ENCODE results near the gene APLP1. TPM values are rescaled to one million over a fixed set of nuclear protein-coding genes. Genes with fewer than 3 reads are reported as not detected.

APLP1 gene
- polyA plus RNA-seq, 1 donor (not counting 4 experiments of a cell fraction or from before 2014, with no cell fraction given), result 0.50 TPM

DNA sequence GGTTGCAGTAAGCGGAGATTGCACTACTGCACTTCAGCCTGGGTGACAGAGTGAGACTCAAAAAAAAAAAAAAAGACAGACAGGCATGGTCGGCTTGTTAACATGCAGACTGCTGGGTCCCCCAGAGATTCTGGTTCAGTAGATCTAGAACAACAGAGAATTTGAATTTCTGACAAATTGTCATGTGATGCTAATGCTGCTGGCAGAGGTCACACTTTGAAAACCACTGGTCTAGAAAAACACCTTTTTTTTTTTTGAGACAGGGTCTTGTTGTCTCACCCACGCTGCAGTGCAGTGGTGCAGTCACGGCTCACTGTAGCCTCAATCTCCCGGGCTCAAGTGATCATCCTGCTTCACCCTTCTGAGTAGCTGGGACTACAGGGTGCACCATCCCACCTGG is 60.1 kb downstream of the APLP1 start:
- Histone ChIP-seq H3K79me2 (ENCODE audit: control insufficient read depth, insufficient read depth, low read length) (no peaks in the 10 kb centered on the region), H3K27me3 (ENCODE audit: control insufficient read depth, extremely low read depth, insufficient read depth, low read length) (no peaks in the 10 kb centered on the region), H3K9me1 (ENCODE audit: control insufficient read depth, extremely low read depth, insufficient read depth, low read length) (no peaks in the 10 kb centered on the region), H3K9me3 (ENCODE audit: control insufficient read depth, low read depth, low read length) (no peaks in the 10 kb centered on the region), H3K27ac (ENCODE audit: control insufficient read depth, insufficient read depth, low read length) (no peak overlapping the region), H3K9ac (ENCODE audit: control insufficient read depth, extremely low read depth, insufficient read depth, low read length) (no peak overlapping the region), H3K4me1 (ENCODE audit: control insufficient read depth, extremely low read depth, insufficient read depth, low read length) (peaks cover 3% of the 10 kb centered on the region), H2AFZ (ENCODE audit: control insufficient read depth, low read length) (no peak overlapping the region), H3K4me3 (ENCODE audit: control insufficient read depth in 2 of 3, extremely low read depth in 1 of 3, insufficient read depth in 2 of 3, low read depth in 1 of 3, low read length in 3 of 3) (no peak overlapping the region), H3K36me3 (ENCODE audit: control insufficient read depth in 2 of 2, extremely low read depth in 1 of 2, insufficient read depth in 2 of 2, low read length in 2 of 2) (no peaks in the 10 kb centered on the region), H4K20me1 (ENCODE audit: control insufficient read depth, extremely low read depth, insufficient read depth, low read length) (no peaks in the 10 kb centered on the region), H3K4me2 (ENCODE audit: control insufficient read depth, extremely low read depth, insufficient read depth, low read depth, low read length) (no peak overlapping the region)
- no peak for DNase-seq (ENCODE audit: low read depth, low spot score)
- TF ChIP-seq, protein P1, sequence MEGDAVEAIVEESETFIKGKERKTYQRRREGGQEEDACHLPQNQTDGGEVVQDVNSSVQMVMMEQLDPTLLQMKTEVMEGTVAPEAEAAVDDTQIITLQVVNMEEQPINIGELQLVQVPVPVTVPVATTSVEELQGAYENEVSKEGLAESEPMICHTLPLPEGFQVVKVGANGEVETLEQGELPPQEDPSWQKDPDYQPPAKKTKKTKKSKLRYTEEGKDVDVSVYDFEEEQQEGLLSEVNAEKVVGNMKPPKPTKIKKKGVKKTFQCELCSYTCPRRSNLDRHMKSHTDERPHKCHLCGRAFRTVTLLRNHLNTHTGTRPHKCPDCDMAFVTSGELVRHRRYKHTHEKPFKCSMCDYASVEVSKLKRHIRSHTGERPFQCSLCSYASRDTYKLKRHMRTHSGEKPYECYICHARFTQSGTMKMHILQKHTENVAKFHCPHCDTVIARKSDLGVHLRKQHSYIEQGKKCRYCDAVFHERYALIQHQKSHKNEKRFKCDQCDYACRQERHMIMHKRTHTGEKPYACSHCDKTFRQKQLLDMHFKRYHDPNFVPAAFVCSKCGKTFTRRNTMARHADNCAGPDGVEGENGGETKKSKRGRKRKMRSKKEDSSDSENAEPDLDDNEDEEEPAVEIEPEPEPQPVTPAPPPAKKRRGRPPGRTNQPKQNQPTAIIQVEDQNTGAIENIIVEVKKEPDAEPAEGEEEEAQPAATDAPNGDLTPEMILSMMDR (optimal IDR thresholded peaks at IDR 0.05 in 1 of 3, IDR thresholded peaks at IDR 0.05 in 1 of 3, conservative IDR thresholded peaks at IDR 0.05 in 1 of 3; ENCODE audit: extremely low read depth in 1 of 3, insufficient read depth in 2 of 3, low read length in 3 of 3), result no peak
- no peak for TF ChIP-seq EZH2 (IDR thresholded peaks at IDR 0.05; ENCODE audit: low read length)
- FAIRE-seq, result no peak
- dilution Hi-C loops (cut with MboI; ENCODE audit: extremely low pct_ligation_motif_present, low sequenced_read_pairs), result no loop called here

Small RNA genes lying within 50 kb of the gene (small RNA-seq; reads per million reads assigned to genes)
- 0 reads per million in 3 experiments for gene RN7SL402P (ENCODE audit: insufficient read length in 3 of 3, low read depth in 3 of 3, low replicate concordance in 1 of 3)

Other genes starting within 250 kb of the APLP1 start
- 29.8 to 40.8 TPM (median 30.4 TPM) in 3 replicates for gene RBM42, start 239.5 kb upstream of the APLP1 start, polyA plus RNA-seq
- gene ETV2, start 226.8 kb upstream of the APLP1 start, polyA plus RNA-seq, result 0.14 to 0.99 TPM (median 0.43 TPM) in 3 replicates
- gene COX6B1, start 220.3 kb upstream of the APLP1 start, polyA plus RNA-seq, result 509 to 705 TPM (median 560 TPM) in 3 replicates
- gene UPK1A, start 202.1 kb upstream of the APLP1 start, polyA plus RNA-seq, result 0.05 to 0.15 TPM (median 0.09 TPM) in 3 replicates
- not detected in 3 replicates for gene ZBTB32, start 164.0 kb upstream of the APLP1 start, polyA plus RNA-seq
- gene KMT2B, start 150.6 kb upstream of the APLP1 start, polyA plus RNA-seq, result 7.7 to 16.7 TPM (median 8.8 TPM) in 3 replicates
- gene IGFLR1, start 126.1 kb upstream of the APLP1 start, polyA plus RNA-seq, result 0.27 to 1.2 TPM (median 0.34 TPM) in 3 replicates
- gene U2AF1L4, start 123.2 kb upstream of the APLP1 start, polyA plus RNA-seq, result 8.9 to 14.7 TPM (median 11.4 TPM) in 3 replicates
- gene PSENEN, start 122.9 kb upstream of the APLP1 start, polyA plus RNA-seq, result 36.2 to 53.8 TPM (median 49.7 TPM) in 3 replicates
- 6.7 to 11.8 TPM (median 9.2 TPM) in 3 replicates for gene LIN37, start 120.0 kb upstream of the APLP1 start, polyA plus RNA-seq
- not detected in 3 replicates for gene HSPB6, start 111.5 kb upstream of the APLP1 start, polyA plus RNA-seq
- 5.3 to 15.5 TPM (median 5.5 TPM) in 3 replicates for gene PROSER3, start 110.4 kb upstream of the APLP1 start, polyA plus RNA-seq
- 0.23 to 0.93 TPM (median 0.49 TPM) in 3 replicates for gene ARHGAP33, start 93.0 kb upstream of the APLP1 start, polyA plus RNA-seq
- gene PRODH2, start 55.7 kb upstream of the APLP1 start, polyA plus RNA-seq, result not detected in 3 replicates
- gene NPHS1, start 16.1 kb upstream of the APLP1 start, polyA plus RNA-seq, result not detected in 3 replicates
- 0.02 TPM in 1 of 3 replicates, not detected in the others for gene KIRREL2, start 11.7 kb upstream of the APLP1 start, polyA plus RNA-seq
- gene NFKBID, start 32.0 kb downstream of the APLP1 start, polyA plus RNA-seq, result 3.9 to 6.0 TPM (median 5.0 TPM) in 3 replicates
- 0.19 to 0.30 TPM (median 0.25 TPM) in 3 replicates for gene HCST, start 34.0 kb downstream of the APLP1 start, polyA plus RNA-seq
- not detected in 3 replicates for gene TYROBP, start 39.7 kb downstream of the APLP1 start, polyA plus RNA-seq
- 0.73 to 6.1 TPM (median 0.90 TPM) in 3 replicates for gene LRFN3, start 67.8 kb downstream of the APLP1 start, polyA plus RNA-seq
- gene SDHAF1, start 126.6 kb downstream of the APLP1 start, polyA plus RNA-seq, result 7.3 to 11.9 TPM (median 8.0 TPM) in 3 replicates
- 0.19 to 0.72 TPM (median 0.28 TPM) in 3 replicates for gene SYNE4, start 140.2 kb downstream of the APLP1 start, polyA plus RNA-seq
- gene ALKBH6, start 145.6 kb downstream of the APLP1 start, polyA plus RNA-seq, result 27.8 to 37.1 TPM (median 36.7 TPM) in 3 replicates
- gene CLIP3, start 164.3 kb downstream of the APLP1 start, polyA plus RNA-seq, result 0.38 to 0.76 TPM (median 0.63 TPM) in 3 replicates
- 1.4 to 3.6 TPM (median 1.8 TPM) in 3 replicates for gene THAP8, start 185.7 kb downstream of the APLP1 start, polyA plus RNA-seq
- gene WDR62, start 186.3 kb downstream of the APLP1 start, polyA plus RNA-seq, result 0.98 to 3.7 TPM (median 2.3 TPM) in 3 replicates
- not detected in 3 replicates for gene OVOL3, start 242.6 kb downstream of the APLP1 start, polyA plus RNA-seq
- 31.3 to 63.2 TPM (median 34.3 TPM) in 3 replicates for gene POLR2I, start 246.3 kb downstream of the APLP1 start, polyA plus RNA-seq
- 179 to 193 TPM (median 183 TPM) in 3 replicates for gene TBCB, start 246.9 kb downstream of the APLP1 start, polyA plus RNA-seq

Measured in keratinocyte (primary cell).